ENCODE results near the gene ASIC4. TPM values are rescaled to one million over a fixed set of nuclear protein-coding genes. Genes with fewer than 3 reads are reported as not detected.

ASIC4 gene
- not detected in 2 replicates for polyA plus RNA-seq

GRCh38 chr2:219514196-219514761 is at the start of gene ASIC4:
Gene ASIC4, plus strand, starts transcription at chr2:219514482. Its CDS starts 243 bp downstream, at chr2:219514725.

GRCh38 chr2:219498280-219499057 is 15.8 kb upstream of the ASIC4 start, which contains the start of gene GMPPA:
Gene GMPPA, plus strand, starts transcription at chr2:219498891. Its CDS starts 1,085 bp downstream, at chr2:219499976.

DNA sequence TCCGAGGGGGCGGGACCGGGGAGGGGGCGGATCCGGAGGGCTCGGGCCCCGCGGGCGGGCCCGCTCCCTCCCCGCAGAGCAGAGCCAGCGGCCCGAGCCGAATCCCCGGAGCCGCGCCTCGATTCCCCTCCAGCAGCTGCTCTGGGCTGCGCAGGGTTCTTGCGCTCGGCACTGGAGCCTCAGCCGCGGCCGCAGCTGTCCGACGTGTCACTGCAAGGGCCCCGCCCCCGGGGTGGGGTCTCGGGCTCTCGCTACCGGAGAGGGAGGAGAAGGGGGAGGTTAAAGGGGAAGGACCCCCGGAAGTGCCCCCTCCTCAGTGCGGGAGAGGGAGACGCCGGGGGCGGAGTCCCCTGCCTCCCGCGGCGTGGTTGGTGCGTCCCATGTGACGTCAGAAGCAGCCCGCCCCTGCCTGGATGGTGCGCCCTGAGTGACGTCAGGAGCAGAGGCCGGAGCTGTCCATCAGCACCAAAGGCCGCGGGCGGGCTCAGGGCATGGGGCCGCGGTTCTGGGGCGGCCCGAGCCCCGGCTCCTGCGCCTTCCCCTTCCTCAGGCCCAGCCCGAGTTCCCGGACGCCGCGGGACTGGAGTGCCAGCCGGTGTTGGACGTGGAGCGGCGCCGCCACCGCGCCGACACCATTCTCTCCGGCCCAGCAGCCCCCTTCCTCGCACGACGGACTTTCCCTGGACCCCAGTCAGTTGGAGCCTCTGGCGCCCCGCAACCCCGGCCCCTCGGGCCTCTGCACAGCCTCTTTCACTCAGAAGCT is 29.5 kb downstream of the ASIC4 start, which contains the start of the genes CHPF and TMEM198:
Gene CHPF (minus strand): TSS at position 214 of the 763 bp plus-strand sequence. CDS start 271 bp downstream, outside the sequence.
Gene TMEM198 (plus strand): TSS at position 433 of the 763 bp plus-strand sequence. CDS start 700 bp downstream, outside the sequence.

GRCh38 chr2:219571311-219572236 is 57.3 kb downstream of the ASIC4 start, which contains the start of gene OBSL1:
Gene OBSL1, minus strand, starts transcription at chr2:219571539. Its CDS starts 307 bp downstream, at chr2:219571232.

GRCh38 chr2:219572237-219573001 is 58.1 kb downstream of the ASIC4 start, which contains the start of gene INHA:
Gene INHA, plus strand, starts transcription at chr2:219572310. Its CDS starts 65 bp downstream, at chr2:219572375.

Other genes with a start within 250 kb of the ASIC4 start
- 16.3 and 37.3 TPM in 2 replicates for gene DNAJB2, start 235.1 kb upstream of the ASIC4 start, polyA plus RNA-seq
- 89.5 and 103 TPM in 2 replicates for gene PTPRN, start 205.1 kb upstream of the ASIC4 start, polyA plus RNA-seq
- gene RESP18, start 181.7 kb upstream of the ASIC4 start, polyA plus RNA-seq: 6.5 TPM in 1 of 2 replicates, not detected in the other
- gene DNPEP, start 126.6 kb upstream of the ASIC4 start, polyA plus RNA-seq: 14.2 and 14.7 TPM in 2 replicates
- not detected in 2 replicates for gene DES, start 96.1 kb upstream of the ASIC4 start, polyA plus RNA-seq
- gene SPEG, start 79.6 kb upstream of the ASIC4 start, polyA plus RNA-seq: 1.5 and 3.0 TPM in 2 replicates
- 2.8 and 5.3 TPM in 2 replicates for gene GMPPA, start 15.6 kb upstream of the ASIC4 start, polyA plus RNA-seq
- gene CHPF, start 29.3 kb downstream of the ASIC4 start, polyA plus RNA-seq: 3.1 and 10.5 TPM in 2 replicates
- 0.97 and 0.99 TPM in 2 replicates for gene TMEM198, start 29.5 kb downstream of the ASIC4 start, polyA plus RNA-seq
- gene OBSL1, start 57.1 kb downstream of the ASIC4 start, polyA plus RNA-seq: 11.5 and 14.0 TPM in 2 replicates
- 0.60 and 1.7 TPM in 2 replicates for gene INHA, start 57.8 kb downstream of the ASIC4 start, polyA plus RNA-seq
- 0.06 and 0.90 TPM in 2 replicates for gene STK11IP, start 83.4 kb downstream of the ASIC4 start, polyA plus RNA-seq
- 5.3 and 7.6 TPM in 2 replicates for gene SLC4A3, start 113.1 kb downstream of the ASIC4 start, polyA plus RNA-seq